HepG2 (cell line): ENCODE data around the gene LAMA5. TPM values are rescaled to one million over a fixed set of nuclear protein-coding genes. Genes with fewer than 3 reads are reported as not detected.

Experiments
- ATF4 ChIP-seq, 2 experiments: fragments of 450-650 bp in 1 of 2; sonication (generic) in 1 of 2; formaldehyde crosslinking; IDR thresholded peaks; 2 replicates each; pipeline versions ENCODE4 v1.5.0 to v1.8.0; 2020 to 2022; ENCODE audit warnings: mild to moderate bottlenecking in 1 of 2, missing genetic modification reagents in 1 of 2
- EP300 ChIP-seq, 3 experiments: sonication (generic) in 1 of 3; formaldehyde crosslinking in 1 of 3; IDR thresholded peaks; 2 replicates each; pipeline versions ENCODE4 v1.5.1 to v1.6.1; 2011 to 2020; ENCODE audit warnings: low read depth in 2 of 3, low read length in 2 of 3, borderline replicate concordance in 1 of 3, improper control_type of control experiment in 1 of 3, mild to moderate bottlenecking in 1 of 3, missing genetic modification reagents in 1 of 3, moderate library complexity in 1 of 3
- FOXP4 ChIP-seq: sonication (generic); formaldehyde crosslinking; IDR thresholded peaks from 2 replicates; pipeline ENCODE4 v1.4.0; 2020; ENCODE audit warnings: missing genetic modification reagents
- HDAC1 ChIP-seq: sonication (generic); formaldehyde crosslinking; IDR thresholded peaks from 2 replicates; pipeline ENCODE4 v1.5.1; 2020; ENCODE audit warnings: mild to moderate bottlenecking, missing genetic modification reagents
- JUNB ChIP-seq: sonication (generic); formaldehyde crosslinking; IDR thresholded peaks from 2 replicates; pipeline ENCODE4 v1.8.0; 2022; ENCODE audit warnings: missing genetic modification reagents, mild to moderate bottlenecking, borderline replicate concordance
- MTF1 ChIP-seq: sonication (generic); formaldehyde crosslinking; IDR thresholded peaks from 2 replicates; pipeline ENCODE4 v1.5.0; 2020; ENCODE audit warnings: missing genetic modification reagents
- MXD1 ChIP-seq: sonication (generic); formaldehyde crosslinking; IDR thresholded peaks from 2 replicates; pipeline ENCODE4 v1.4.0; 2020; ENCODE audit warnings: mild to moderate bottlenecking, missing genetic modification reagents
- PBX3 ChIP-seq: sonication (generic); formaldehyde crosslinking; IDR thresholded peaks from 2 replicates; pipeline ENCODE4 v1.8.1; 2023; ENCODE audit warnings: missing genetic modification reagents, inconsistent platforms, borderline replicate concordance
- POLR2A ChIP-seq, 2 experiments: IDR thresholded peaks; 2 replicates each; pipeline ENCODE4 v1.6.1; 2011; ENCODE audit warnings: low read depth in 2 of 2, low read length in 2 of 2, mild to moderate bottlenecking in 1 of 2, moderate library complexity in 1 of 2; ENCODE audit not compliant: insufficient read depth in 1 of 2
- RARA ChIP-seq: IDR thresholded peaks from 2 replicates; pipeline ENCODE4 v1.6.1; 2016; ENCODE audit warnings: missing genetic modification reagents, missing compliant biosample characterization
- ZBTB14 ChIP-seq: sonication (generic); formaldehyde crosslinking; IDR thresholded peaks from 2 replicates; pipeline ENCODE4 v1.4.0; 2020; ENCODE audit warnings: missing genetic modification reagents
- ZBTB25 ChIP-seq: IDR thresholded peaks from 2 replicates; pipeline ENCODE4 v1.6.1; 2018; ENCODE audit warnings: missing genetic modification reagents
- ZBTB44 ChIP-seq: sonication (generic); formaldehyde crosslinking; IDR thresholded peaks from 2 replicates; pipeline ENCODE4 v1.4.0; 2020; ENCODE audit warnings: missing genetic modification reagents
- ZBTB7B ChIP-seq: sonication (generic); formaldehyde crosslinking; IDR thresholded peaks from 2 replicates; pipeline ENCODE4 v1.4.0; 2020; ENCODE audit warnings: missing genetic modification reagents
- ZFP41 ChIP-seq: sonication (generic); formaldehyde crosslinking; IDR thresholded peaks from 2 replicates; pipeline ENCODE4 v1.4.0; 2020; ENCODE audit warnings: mild to moderate bottlenecking, missing genetic modification reagents, borderline replicate concordance
- ZFP62 ChIP-seq: sonication (generic); formaldehyde crosslinking; IDR thresholded peaks from 2 replicates; pipeline ENCODE4 v1.4.0; 2020; ENCODE audit warnings: missing genetic modification reagents
- ZNF317 ChIP-seq: sonication (generic); formaldehyde crosslinking; IDR thresholded peaks from 2 replicates; pipeline ENCODE4 v1.5.0; 2020; ENCODE audit warnings: mild to moderate bottlenecking, missing genetic modification reagents
- ZNF501 ChIP-seq: sonication (generic); formaldehyde crosslinking; IDR thresholded peaks from 2 replicates; pipeline ENCODE4 v1.5.1; 2020; ENCODE audit warnings: mild to moderate bottlenecking, moderate library complexity, missing genetic modification reagents
- ZNF652 ChIP-seq: IDR thresholded peaks from 2 replicates; pipeline ENCODE4 v1.6.1; 2016; ENCODE audit warnings: low read depth, borderline replicate concordance
- polyA plus RNA-seq, 8 experiments: library from polyadenylated mRNA; depleted of rRNA in 3 of 8; stranded (reverse) in 7 of 8; unstranded in 1 of 8; fragments of >200 nt; fragmentation: Illumina TruSeq in 4 of 8; extraction: Trizol in 4 of 8; gene quantifications; 2 replicates each; pipeline versions ENCODE4 v1.2.1 to v1.2.3, GENCODE V29; 2011 to 2016; ENCODE audit warnings: low read depth in 4 of 8, missing spikeins in 1 of 8, mixed read lengths in 1 of 8; ENCODE audit not compliant: insufficient read depth in 1 of 8
- total RNA-seq, 5 experiments: library from RNA; depleted of rRNA; stranded (reverse); fragments of >200 nt; fragmentation: Illumina TruSeq; extraction: Trizol; gene quantifications; 2 replicates each; pipeline ENCODE4 v1.2.3, GENCODE V29; 2016; ENCODE audit warnings: low read depth in 1 of 5

Gene LAMA5
- total and polyA plus RNA-seq, 2 of the 13 experiments (the other 11 are each of a cell fraction or from before 2014, with no cell fraction given) = 21.0 to 44.7 TPM

GRCh38 chr20:62405108-62405980, 38.2 kb upstream of the LAMA5 start (continued):
- TF ChIP-seq FOXP4 (CRISPR knock-in tag) = no peak; the same call in 1 of the 2 replicates
- TF ChIP-seq ZFP62 (CRISPR knock-in tag) = no peak
- 0 out of 4 replicates have a peak, but pooled peaks of 1 of the 2 experiments have one; percentile 57 for TF ChIP-seq EP300 (IDR thresholded peaks at IDR 0.05; ENCODE audit: low read depth in 2 of 2, low read length in 2 of 2)
- TF ChIP-seq EP300 (CRISPR knock-in tag; IDR thresholded peaks at IDR 0.05; ENCODE audit: borderline replicate concordance) = peak; percentile 60; the same call in 1 of the 2 replicates
- TF ChIP-seq PBX3 (CRISPR knock-in tag) = no peak
- TF ChIP-seq ZBTB25 (CRISPR knock-in tag) = peak; percentile 70; the same call in 1 of the 2 replicates
- TF ChIP-seq ZNF501 (CRISPR knock-in tag) = 0 out of 2 replicates have a peak, but pooled peaks have one; percentile 43
- TF ChIP-seq ZNF652 (CRISPR knock-in tag) = no peak
- TF ChIP-seq ZBTB44 (CRISPR knock-in tag) = no peak
- TF ChIP-seq MTF1 (CRISPR knock-in tag) = no peak
- no peak for TF ChIP-seq ZBTB14 (CRISPR knock-in tag)
- TF ChIP-seq ZNF317 = no peak
- peak; percentile 68; the same call in 1 of the 2 replicates for TF ChIP-seq ZBTB7B (CRISPR knock-in tag)
- no peak for TF ChIP-seq JUNB (CRISPR knock-in tag)
- TF ChIP-seq HDAC1 (CRISPR knock-in tag) = peak; percentile 67
- no peak for TF ChIP-seq POLR2A (IDR thresholded peaks at IDR 0.05; ENCODE audit: insufficient read depth in 1 of 2, low read depth in 2 of 2, low read length in 2 of 2)
- no peak; the same call in 1 of the 2 replicates for TF ChIP-seq MXD1
- TF ChIP-seq ZFP41 (CRISPR knock-in tag) = no peak; the same call in 1 of the 2 replicates
- no peak for TF ChIP-seq ATF4 (CRISPR knock-in tag; IDR thresholded peaks at IDR 0.05)
- TF ChIP-seq RARA (CRISPR knock-in tag) = no peak
